ENCODE results near the gene ZNF296.
A peak's percentile ranks its signal among the peaks of the same experiment; 100 is the strongest.

The ZNF296 gene

GRCh38 chr19:45051929-45052579 is 24.2 kb downstream of the ZNF296 start:
- DNase-seq: no peak

GRCh38 chr19:45050036-45050435 is 26.2 kb downstream of the ZNF296 start:
- no peak for DNase-seq

DNA sequence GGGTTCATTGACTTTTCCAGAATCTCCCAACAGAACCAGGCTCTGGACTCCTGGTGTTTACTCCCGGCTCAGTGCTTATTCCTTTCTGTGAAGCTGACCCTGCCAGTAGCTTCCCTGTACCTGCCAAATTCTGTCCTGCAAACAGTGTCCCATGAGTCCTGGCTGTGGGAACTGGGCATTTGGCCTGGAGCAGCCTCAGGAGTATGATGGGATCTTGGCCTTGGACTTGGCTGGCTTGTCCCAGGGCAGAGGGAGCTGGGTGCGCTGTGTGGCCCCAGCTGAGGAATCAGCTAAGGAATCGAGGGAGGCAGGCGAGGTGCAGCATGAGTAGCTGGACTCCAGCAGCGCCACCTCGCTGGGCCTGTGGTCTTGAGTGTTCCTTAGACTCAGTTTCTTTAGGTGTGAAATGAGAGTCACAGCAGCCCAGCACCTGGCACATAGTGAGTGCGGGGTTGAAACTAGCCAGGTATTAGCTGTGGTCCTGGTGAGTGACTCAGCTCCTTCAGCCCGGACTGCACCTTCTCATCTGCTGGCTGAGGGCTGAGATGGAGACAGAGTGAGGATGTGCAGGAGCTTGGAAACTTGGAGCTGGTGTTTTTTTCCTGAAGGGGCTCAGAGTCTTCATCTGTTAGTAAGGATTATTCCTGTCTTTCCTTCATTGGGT is 27.1 kb downstream of the ZNF296 start:
- DNase-seq: no peak

DNA sequence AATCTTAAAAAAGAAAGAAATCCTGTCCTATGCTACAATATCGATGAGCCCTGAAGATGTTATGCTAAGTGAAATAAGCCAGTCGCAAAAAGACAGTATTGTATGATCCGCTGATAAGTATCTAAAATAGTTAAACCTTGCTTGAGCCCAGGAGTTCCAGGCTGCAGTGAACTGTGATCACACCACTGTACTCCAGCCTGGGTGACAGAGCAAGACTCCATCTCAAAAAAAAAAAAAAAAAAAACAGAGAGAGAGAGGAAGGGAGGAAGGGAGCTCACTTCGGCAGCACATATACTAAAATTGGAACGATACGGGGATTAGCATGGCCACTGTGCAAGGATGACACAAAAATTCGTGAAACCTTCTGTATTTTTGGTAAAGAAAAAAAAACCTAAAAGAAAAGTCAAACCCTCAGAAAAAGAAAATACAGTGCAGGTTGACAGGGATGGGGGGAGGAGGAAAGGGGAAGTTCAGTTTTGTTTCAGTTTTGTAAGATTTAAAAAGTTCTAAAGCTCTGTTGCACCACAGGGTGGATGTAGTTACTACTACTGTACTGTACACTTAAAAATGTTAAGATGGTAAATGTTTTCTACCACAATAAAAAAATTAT is 29.0 kb downstream of the ZNF296 start:
- DNase-seq: no peak

DNA sequence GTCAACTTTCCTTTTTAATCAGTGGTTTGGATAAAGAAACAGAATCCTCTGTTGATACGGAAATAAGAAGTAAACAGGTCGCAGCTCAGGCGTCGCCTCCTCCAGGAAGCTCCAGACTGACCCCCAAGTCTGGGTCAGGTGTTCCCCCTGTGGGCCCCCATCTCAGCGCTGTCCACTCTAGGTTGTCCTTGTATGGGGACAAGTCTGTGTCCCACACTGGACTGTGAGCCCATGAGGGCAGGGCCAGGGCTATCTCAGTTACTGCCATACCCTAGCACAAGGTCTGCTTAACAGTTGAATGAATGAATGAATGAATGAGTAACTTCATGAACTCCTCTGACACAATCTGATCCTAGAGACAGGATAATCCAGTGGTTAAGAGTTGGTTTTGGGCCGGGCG is 29.9 kb downstream of the ZNF296 start:
- DNase-seq: no peak

GRCh38 chr19:45045671-45046353 is 30.5 kb downstream of the ZNF296 start:
- no peak for DNase-seq

- DNase-seq: no peak
Observed at GRCh38 chr19:45041125-45041524, 35.2 kb downstream of the ZNF296 start.

DNA sequence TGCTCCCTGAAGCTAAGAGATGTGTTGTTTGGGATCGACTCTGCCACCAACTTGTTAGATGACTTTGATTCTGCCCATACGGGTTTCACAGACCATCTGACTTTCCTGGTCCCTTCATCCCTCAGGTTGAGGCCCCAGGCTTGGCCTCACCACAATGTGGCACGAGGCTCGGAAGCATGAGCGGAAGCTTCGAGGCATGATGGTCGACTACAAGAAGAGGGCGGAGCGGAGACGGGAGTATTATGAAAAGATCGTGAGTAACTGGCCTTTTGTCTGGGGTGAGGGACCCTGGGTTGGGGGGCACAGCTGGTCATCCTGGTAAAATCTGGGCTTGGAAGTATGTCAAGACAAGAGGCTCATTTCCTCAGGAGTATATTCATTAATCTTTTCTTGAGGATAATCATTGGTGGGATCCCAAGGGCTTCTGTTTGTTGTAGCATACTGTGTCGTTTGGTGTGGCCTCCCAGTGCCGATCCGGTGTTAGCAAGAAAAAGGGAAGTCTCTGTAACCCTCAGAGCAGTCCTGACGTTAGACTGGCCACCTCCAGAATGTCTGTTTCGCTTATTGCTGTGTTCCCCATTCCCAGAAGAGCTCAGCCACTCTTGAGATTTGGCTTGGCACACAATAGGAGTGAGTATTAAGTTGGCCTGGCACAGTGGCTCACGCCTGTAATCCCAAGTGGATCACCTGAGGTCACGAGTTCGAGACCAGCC is 36.1 kb downstream of the ZNF296 start:
- DNase-seq: no peak

DNA sequence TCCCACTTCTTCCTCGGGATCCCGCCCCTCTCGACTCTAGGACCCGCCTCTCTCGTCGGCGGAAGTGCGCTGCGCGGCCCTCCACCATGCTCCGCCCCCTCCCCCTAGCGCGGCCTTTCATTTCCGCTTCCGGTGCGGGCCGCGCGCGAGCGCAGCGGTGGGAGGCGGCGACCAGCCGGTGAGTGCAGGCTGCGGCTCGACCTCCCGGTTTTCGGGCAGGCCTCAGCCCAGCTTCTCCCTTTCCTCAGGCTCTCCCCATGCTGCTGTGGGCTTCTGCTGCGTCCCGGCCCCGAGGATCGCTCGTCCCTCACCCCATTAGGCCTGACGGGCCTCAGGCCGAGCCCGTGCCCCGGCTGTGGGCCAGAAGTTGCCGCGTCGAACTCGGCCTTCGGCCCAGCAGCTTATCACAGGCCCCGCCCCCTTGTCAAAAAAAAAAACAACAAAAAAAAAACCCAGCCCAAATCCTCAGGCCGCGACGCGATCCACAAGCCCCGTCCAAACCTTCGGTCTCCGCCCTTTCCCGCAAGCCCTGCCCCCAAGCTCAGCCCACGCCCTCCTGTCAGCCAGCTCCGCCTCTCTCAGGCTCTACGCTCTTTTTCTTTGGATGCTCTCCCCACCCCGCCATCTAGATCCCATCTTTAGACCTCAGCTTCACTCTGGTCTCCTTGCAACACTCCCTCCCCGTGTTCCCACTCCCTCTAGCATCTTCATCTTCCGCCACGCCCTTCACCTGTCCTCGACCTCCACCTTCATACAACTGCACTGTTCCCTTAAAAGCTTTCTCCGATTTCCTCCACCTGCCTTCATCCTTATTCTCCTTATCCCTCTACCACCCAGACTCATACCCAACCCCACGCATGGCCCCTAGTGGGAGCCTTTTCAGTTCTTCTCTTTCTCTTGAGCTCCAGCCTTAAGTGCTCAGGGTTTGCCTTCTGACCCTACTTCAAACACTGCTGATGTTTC is 37.1 kb downstream of the ZNF296 start, which contains the start of gene CLASRP:
CLASRP (plus strand) TSS at position 115 of the 963 bp plus-strand sequence. CDS start 1,168 bp downstream, outside the sequence.
- DNase-seq: peak; percentile 85

DNA sequence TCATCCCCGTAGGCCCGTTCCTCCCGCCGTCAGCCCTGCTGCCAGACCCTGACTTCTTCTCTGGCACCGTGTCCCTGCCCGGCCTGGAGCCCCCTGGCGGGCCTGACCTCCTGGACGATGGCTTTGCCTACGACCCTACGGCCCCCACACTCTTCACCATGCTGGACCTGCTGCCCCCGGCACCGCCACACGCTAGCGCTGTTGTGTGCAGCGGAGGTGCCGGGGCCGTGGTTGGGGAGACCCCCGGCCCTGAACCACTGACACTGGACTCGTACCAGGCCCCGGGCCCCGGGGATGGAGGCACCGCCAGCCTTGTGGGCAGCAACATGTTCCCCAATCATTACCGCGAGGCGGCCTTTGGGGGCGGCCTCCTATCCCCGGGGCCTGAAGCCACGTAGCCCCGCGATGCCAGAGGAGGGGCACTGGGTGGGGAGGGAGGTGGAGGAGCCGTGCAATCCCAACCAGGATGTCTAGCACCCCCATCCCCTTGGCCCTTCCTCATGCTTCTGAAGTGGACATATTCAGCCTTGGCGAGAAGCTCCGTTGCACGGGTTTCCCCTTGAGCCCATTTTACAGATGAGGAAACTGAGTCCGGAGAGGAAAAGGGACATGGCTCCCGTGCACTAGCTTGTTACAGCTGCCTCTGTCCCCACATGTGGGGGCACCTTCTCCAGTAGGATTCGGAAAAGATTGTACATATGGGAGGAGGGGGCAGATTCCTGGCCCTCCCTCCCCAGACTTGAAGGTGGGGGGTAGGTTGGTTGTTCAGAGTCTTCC is 38.7 kb downstream of the ZNF296 start:
- DNase-seq: no peak

GRCh38 chr19:45035755-45036154 is 40.5 kb downstream of the ZNF296 start:
- DNase-seq: no peak

DNA sequence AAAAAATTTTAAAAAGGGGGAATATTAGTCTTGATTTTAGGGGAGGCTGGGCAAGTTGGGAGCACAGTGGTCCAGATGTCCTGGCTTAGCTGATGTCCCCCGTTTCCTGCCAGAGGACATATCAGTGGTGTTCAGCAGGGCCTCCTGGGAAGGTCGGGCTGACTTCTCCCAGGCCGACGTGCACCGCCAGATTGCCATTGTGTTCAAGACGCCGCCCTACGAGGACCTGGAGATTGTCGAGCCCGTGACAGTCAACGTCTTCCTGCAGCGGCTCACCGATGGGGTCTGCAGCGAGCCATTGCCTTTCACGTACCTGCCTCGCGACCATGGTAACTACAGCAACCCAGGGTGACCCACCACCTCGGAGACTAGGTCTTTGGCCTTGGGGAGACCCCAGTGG is 43.9 kb downstream of the ZNF296 start:
- DNase-seq: no peak

GRCh38 chr19:45030825-45031224 is 45.5 kb downstream of the ZNF296 start:
- DNase-seq: no peak

DNA sequence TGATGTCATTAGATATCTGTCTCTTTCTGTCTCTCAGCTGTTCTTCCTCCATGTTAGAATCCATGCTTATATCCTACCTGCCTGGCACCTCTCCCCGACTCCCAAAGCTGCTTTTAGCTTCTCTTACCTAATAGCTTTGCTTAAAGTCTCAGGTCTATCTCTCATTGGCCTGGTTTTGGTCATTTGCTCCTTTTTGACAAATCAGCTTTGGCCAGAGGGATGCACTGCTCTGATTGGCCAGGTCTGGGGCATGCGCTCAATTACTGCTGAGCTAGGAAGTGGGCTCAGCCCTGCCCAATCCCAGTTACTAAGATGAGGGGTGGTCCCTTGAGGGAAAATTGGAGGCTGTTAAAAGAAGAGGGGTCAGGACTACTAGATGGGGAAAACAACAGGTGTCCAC is 48.9 kb downstream of the ZNF296 start:
- no peak for DNase-seq

DNA sequence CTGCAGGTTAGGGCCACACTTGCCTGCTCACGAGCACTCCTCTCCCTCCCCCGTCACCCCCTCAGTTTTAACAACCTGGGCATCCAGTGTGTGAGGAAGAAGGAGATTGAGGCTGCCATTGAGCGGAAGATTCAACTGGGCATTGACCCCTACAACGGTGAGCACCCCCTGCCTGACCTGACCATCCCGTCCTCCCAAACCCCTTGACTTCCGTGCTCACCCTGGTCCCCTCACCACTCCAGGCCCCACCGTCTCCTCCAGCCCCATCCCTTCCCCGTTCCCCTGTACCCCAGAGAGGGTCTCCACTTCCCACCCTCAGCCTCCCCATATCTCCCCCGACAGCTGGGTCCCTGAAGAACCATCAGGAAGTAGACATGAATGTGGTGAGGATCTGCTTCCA is 51.0 kb downstream of the ZNF296 start:
- DNase-seq: no peak

- no peak for DNase-seq
Observed at GRCh38 chr19:45023048-45023447, 53.2 kb downstream of the ZNF296 start.

DNA sequence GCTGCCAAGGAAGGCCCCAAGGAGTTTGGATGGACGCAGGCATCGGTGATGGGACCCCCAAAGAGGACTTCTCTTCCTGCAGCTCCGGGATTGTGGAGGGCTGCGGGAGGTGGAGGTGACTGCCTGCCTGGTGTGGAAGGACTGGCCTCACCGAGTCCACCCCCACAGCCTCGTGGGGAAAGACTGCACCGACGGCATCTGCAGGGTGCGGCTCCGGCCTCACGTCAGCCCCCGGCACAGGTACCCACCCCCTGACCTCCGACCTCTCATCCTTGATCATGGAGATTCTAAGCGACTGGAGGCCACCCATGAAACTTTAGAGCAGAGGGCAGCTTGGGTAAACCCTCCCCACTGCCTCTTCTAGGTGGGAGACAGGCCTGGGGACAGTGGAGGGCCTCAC is 54.3 kb downstream of the ZNF296 start:
- no peak for DNase-seq

Measured in activated CD4-positive, alpha-beta T cell treated with anti-CD3 and anti-CD28 coated beads, Interleukin-2, amount 50 U/mL, for 1 hour (primary cell).